HT1080 (cell line): ENCODE data around the gene FAM199X. TPM values are rescaled to one million over a fixed set of nuclear protein-coding genes. Genes with fewer than 3 reads are reported as not detected.

Source experiments
- DNase-seq: peaks from one replicate; pipeline ENCODE4 v3.0.0-alpha.2; 2015; ENCODE audit warnings: low read depth
- polyA plus RNA-seq, 2 experiments: library from polyadenylated mRNA; depleted of rRNA; stranded (reverse); fragments of >200 nt; gene quantifications; 2 replicates each; pipeline ENCODE4 v1.2.3, GENCODE V29; 2015
- total RNA-seq: library from RNA; depleted of rRNA; stranded (reverse); fragments of >200 nt; shearing (Covaris generic); gene quantifications from 2 replicates; pipeline ENCODE4 v1.2.3, GENCODE V29; 2014; rRNA removed

The FAM199X gene
- total RNA-seq = 29.0 and 30.9 TPM in 2 replicates
- 17.1 and 21.3 TPM in 2 replicates for polyA plus RNA-seq (2015; cell fraction: cytosol; rRNA removed)
- polyA plus RNA-seq (2015; cell fraction: nucleus; rRNA removed) = 24.4 and 26.1 TPM in 2 replicates

DNA sequence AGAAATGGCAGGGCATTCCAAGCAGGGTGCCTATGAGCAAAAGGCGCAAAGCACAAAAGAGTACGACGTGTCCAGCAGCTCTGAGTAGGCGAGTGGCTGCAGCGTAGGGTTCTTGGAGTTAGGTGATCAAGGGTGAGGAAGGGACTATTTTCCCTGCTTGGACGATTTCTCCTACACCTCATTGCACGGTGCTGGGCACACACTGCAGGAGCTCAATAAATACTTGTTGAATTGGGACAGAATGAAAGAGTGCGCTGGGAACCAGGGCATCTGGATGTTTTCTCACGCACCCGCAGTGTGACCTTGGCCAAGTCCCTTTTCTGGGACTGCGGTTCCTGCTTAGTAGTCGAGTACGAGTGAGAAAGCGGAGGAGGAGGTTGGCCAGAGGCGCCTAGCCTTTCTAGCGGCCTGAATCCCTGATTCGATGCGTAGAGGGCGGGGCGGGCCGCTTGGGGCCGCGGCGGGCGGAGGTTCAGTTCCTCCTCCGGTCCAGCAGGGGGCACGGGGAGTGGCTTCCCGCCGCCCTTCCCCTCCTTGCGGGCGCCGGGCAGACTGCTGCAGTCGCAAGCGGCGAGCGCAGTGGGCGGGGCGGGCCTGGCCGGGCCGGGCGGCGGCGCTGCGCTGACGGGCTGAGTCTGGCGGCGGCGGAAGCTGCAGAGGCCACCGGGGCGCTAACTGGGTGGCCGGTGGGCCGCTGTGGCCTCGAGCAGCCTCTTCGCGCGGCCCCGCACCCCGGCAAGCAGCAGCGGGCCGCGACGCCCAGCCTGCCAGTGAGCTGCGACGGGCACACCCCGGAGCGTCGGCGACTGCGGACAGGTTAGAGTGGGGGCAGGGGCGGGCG, at the start of gene FAM199X:
Gene FAM199X (plus strand): TSS at position 560 of the 841 bp plus-strand sequence. CDS start 333 bp downstream, outside the sequence.
- peak; percentile 89 for DNase-seq

DNA sequence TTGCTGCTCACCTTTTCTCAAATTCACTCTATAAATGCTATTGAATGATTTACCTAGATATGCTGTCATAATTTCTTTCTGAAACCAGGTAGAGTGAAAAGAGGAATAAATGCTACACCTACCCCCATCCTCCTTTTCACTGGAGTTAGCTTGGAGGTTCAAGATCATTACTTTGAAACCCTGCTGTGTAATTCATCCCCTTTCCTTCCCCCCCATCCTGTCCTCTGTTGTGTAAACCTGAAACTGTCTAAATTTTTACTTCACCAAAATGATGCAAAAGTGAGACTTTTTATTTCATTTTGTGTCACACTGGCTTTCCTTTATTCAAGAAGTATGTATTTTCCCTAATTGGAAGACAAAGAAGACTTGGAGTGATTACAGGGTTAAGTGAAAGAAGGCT, 48.5 kb upstream of the FAM199X start:
- no peak for DNase-seq

DNA sequence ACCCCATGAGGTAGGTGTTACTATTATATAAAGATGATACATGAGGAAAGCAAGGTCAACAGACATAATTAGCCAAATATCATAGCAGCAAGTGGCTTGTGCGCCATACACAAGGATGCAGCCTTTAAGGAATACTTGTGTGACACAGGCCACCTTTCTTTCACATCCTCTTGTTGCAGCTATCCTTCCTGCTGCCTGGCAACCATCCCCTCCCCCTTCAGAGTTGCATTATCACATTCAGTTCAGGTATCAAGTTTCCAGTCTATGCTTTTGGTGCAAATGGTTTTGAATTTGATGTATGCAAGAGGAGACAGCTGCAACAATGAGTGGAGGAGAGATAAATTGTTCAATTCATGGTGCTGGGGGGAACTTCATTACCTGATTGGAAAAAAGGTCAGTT, 47.5 kb upstream of the FAM199X start:
- DNase-seq = no peak

DNA sequence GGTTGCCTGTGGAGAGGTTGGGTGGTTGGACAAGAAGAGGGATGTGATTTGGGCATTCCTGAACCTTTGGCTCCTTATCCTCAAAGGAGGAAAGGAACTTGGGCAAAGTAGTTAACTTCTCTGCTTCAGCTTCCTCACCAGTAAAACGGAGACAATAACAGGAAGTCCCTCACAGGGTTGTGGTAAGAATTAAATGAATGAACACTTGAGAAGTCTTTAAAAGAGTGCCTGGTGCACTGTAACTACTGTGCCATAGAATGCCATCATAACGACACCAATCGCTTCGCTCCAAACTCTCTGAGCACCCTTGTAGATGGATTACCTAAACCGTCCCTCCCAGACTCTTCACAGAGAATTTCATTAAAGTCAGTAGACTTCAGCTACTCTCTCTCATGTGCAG, 43.4 kb upstream of the FAM199X start:
- DNase-seq = no peak

DNA sequence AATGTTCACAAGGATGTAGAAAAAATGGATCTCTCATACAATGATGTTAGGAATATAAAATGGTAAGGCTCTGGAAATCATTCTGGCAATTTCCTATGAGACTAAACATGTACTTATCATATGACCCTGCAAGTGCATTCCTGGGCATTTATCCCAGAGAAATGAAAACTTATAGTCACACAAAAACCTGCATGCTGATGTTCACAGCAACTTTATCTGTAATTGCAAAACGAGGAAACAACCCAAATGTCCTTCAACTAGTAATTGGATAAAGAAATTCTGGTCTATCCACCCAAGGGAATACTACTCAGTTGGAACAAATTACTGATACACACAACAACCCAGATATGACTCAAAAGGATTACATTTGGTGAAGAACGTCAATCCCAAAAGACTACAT, 39.4 kb upstream of the FAM199X start:
- no peak for DNase-seq

DNA sequence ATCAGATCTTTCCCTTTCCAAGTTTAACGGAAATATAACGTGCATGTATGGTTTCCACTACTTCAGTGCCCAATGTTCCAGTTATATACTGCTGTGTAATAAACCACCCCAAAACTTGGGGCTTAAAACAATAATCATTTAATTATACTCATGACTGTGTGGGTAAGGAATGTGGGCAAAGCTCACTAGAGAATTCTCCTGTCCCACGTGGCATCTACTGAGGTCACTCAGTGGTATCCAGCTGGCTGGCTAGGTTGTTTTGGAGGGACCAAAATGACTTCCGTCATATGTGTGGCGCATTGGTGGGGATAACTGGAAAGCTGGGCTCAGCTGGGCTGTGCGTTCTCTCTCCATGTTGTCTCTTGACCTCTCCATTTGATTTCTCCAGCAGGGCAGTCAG, 35.4 kb upstream of the FAM199X start:
- no peak for DNase-seq

DNA sequence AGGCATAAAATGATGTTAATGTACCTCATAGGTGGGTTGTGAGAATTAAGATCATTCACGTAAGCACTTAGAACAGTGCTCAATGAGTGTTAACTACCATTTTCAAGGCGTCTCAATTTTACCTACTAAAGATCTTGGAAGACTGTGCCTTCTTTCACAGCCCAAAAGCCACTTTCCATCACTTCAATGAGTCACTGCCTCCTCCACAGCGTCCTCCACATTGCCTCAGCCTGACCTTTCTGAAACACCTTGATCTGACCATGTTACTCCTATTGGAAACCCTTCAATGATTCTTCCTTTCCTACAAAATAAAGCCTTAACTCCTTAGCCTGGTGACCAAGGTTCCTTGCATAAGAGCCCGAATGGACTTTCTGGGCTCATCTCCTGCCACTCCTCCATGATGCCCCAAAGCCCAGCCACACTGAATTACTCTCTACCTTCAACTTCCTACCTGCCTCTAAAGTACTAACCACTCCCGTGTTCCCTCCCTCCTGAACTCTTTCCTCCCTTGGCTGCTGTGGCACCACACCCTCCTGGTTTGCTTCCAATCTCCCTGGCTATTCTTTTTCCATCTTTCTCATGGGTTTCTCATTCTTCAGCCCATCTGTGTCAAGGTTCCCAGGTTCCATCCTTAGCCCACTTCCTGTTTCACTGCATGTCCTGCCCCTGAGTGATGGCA, 31.5 kb upstream of the FAM199X start:
- no peak for DNase-seq

DNA sequence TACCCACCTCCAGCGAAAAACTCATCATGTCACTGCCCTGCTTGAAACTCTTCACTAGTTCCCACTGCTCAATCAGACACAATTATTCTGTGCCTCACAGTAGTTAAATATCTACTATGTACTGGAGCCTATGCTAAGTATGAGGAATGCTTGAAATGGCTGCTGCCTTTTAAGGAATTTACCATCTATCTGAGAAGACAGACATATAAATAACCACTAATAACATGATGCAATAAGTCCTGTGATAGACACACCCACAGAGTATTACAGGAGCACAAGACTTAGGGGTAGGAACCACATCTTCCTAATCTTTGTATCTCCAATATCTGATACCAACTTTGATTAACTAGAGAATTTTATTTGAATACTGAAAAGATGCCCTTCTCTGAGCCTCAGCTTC, 30.6 kb upstream of the FAM199X start:
- no peak for DNase-seq

DNA sequence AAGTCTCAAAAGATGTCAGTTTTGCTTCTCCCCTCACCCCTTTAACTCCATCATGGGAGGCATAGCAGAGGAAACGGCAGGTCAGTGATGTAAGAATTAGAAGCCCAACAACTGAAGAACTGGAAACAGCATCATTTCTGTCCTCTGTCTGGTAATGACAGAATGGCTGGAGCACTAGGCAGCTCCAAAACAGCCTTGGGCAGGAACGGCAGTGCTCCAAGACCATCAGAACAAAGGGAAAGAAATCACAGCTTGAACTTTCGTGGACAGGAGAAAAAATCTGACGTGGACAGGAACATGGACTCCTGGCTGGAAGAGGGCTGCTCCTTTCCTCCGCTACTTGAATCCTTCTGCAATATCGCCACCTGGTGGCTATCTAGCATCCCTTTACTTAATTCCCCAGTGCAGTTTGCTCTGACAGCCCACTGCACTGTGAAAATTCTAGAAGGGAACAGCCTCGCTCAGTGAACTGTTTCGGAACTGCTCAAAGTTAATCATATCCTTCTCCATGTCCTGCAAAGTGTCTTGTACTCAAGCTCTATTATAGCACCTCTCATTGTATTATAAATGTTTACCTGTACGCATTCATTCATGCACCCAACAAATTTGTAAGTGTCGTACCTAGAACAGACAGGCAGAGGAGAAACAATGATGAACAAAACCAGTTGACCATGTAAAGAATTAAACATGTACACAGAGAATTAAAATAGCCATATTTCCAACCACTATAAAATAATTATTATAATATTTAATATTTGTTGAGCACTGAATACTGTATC, 29.8 kb upstream of the FAM199X start:
- DNase-seq = peak; percentile 62

DNA sequence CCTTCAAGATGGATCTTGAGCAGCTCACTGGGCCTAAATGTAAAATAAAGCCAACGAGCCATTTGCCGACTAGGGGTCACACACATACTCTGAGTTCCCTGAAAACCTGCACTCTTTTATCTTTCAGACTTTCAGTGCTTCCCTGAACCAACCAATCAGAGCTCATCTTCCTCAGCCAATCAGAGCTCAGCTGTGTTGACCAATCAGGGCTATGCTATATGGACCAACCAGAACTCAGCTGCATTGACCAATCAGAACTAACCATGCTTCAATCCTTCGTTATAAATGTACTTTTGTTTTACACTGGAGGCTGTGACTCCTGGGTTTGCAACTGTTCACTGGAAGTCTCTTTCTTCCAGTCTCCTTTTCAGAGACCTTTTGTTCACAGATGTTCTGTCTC, 28.8 kb upstream of the FAM199X start:
- peak; percentile 15 for DNase-seq

DNA sequence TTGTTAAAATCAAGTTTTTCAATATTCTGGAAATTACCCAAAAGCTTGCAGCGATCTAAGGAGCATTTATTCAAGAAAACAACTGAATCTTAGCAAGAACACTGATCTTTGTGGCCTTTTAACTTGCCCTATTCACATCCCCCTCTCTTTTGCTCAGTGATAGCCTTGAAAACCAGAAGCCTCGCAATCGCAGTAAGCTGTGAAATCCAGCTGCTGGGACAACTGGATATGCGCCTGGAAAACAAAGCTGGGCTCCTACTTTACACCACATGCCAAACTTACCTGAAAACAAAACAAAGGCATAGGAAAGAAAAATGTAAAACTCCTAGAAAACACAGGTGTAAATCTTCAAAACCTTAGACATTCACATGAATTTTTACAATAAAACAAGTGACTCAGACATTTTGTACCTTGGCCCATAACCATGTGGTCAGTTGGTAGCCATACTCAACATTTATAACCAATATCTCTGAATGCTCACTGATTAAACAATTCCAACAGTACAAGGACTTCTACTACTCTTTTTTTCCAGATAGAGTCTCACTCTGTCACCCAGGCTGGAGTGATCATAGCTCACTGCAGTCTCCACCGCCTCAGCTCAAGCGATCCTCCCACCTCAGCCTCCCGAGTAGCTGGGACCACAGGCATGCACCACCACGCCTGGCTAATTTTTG, 25.0 kb upstream of the FAM199X start:
- no peak for DNase-seq

DNA sequence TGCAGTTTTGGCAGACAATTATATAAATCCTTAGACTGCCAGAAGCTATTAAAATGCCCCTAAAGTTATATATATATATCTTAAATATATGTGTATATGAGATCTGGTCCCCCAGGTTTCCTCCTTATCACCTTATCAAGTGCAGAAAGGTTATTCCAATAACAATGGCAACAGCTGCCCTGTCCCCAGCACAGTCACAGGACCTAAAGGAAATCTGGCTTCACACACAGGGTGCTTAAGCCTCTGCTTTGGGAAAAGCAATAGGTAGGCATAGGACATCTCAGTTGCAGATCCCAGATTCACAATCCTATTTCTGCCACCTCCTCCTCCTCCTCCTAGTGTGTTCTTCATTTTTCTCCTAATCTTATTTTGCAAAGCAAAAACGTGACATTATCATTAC, 15.2 kb upstream of the FAM199X start:
- no peak for DNase-seq

DNA sequence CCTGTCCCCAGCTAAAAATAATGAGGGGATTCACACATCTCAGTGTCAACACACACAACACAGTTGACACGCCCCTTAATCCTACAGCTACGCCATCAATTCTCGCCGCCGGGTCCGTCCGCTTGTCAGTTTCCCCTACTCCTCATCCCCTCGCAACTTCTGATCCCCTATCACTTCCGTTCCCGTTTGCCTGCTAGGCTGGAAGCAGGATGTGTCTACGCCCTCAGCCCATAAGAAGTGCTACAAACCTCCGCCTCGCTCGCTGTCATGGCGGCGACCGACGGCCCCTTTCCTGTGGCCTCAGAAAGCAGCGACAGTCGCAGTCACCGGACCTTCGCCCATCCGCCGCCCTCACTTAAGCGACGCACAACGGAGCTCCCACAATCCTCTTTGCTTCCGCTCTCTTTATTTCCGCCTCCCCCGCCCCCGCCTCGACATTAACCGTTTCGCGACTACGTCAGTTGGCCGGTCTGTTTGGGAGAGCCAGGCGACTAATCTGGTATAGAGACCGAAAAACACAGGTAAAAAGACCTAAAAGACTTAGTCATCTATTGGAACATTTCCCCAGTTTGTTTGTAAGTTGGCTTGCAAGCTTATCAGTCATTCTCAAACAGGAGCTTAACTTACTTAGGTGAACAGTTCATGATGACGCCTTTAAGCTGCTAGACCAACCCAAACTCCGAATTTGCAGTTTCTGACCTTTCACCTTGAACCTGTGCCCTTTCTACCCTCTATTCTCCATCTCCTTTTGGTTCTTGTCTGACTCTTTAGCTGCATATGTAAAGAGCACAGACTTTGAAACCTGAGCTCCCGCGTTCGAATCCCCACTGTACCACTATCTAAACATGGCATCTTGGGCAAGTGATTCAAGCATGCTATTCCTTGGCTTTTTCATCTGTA, 9.4 kb upstream of the FAM199X start, which contains the start of gene SLC25A53:
Gene SLC25A53 (minus strand): TSS at position 380 of the 900 bp plus-strand sequence. CDS start 51,752 bp downstream, outside the sequence.
- peak; percentile 89 for DNase-seq

DNA sequence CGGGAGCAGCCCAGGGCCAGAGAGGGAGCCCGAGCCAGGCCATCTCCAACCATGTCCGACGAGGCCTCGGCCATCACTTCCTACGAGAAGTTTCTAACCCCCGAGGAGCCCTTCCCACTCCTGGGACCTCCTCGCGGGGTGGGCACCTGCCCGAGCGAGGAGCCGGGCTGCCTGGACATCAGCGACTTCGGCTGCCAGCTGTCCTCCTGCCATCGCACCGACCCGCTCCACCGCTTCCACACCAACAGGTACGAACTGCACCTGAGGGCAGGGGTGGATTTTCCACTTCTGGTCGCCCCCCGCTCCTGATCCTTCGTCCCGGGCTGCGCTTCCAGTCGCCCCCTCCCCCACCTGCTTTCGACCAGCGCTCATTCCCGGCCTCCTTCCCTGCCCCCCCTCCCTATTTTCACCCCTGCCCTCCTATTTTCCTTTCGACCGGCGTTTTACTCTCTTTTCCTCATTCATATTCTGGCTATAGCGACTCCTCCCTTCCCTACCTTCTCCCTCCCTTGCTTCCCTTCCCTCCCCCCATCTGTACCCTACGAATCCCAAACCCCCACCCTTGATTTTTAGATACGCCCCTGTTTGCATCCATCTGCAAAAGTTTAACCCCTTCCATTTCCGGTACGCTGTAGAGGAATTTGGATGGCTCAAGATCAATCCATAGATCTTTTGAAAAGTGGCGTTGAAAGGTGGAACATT, 633 bp downstream of the FAM199X start:
- no peak for DNase-seq

DNA sequence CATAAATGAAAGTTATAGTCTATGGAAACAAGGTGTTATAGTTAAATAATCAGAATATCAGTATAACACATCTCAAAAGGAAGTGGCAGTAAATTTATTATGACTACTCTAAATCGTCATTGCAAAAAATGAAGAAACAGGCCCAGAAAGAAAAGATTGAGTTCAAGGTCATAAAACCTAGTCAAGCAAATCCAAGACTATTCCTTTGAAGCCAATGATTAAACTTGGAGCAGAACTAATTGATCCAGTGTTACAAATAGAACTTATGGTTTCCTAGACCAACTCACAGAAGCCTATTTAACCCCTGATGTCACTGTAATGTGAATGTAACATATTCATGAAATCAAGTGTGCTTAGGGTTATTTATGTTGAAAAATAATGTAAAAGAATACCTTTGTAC, 1.9 kb downstream of the FAM199X start:
- no peak for DNase-seq

DNA sequence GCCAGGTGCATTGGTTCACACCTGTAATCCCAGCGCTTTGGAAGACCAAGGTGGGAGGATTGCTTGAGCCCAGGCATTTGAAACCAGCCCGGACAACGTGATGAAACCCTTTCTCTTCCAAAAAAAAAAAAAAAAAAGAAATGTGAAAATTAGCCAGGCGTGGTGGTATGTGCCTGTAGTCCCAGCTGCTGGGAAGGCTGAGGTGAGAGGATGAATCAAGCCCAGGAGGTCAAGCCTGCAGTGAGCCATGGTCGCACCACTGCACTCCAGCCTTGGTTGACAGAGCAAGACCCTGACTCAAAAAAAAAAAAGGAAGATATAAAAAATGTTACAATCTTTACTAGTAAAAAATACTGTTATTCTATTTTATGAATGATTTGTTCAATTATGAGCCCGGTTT, 5.9 kb downstream of the FAM199X start:
- DNase-seq = no peak

DNA sequence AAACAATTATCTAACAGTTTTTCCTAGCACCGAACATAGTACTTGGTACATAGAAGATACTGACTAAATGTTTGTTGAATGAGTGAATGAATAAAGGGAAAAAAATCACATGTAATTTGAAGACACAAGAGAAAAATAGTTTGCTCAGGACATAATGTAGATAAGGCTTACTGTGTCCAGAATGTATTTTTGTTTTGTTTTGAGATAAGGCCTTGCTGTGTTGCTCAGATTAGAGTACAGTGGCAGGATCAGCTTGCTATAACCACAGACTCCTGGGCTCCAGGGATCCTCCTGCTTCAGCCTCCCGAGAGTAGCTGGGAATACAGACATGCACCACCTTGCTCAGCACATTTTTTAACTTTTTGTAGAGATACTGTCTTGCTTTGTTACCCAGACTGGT, 6.5 kb downstream of the FAM199X start:
- DNase-seq = no peak

DNA sequence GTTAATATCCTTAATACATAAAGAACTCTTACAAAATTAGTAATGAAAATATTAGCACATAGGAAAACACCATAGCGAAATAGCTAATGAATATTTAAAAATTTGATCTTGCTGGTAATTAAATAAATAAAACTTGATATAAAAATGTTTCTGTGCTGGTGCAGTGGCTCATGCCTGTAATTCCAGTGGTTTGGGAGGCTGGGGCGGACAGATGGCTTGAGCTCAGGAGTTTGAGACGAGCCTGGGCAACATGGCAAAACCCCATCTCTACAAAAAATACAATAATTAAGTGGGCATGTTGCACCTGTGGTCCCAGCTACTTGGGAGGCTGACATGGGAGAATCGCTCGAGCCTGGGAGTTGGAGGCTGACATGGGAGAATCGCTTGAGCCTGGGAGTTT, 7.6 kb downstream of the FAM199X start:
- no peak for DNase-seq

DNA sequence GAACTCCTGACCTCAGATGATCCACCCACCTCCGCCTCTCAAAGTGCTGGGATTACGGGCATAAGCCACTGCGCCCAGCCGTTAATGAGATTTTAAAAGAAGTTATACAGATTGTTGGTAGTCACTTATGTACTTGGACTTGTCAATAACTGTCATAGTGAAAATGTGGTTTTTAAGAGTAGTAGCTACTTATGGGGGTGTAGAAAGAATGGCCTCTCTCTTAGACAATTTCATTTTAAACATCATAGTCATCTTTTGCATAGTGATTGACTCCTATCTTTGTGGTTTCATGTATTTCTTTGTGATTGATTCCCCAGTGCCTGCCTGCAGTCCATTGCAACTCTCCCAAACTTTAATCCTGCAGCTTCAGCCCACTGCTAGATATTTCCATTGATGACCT, 17.4 kb downstream of the FAM199X start:
- no peak for DNase-seq
